Smooth muscle cell (in vitro differentiated cells): Measurements from ENCODE around the gene IFT57. TPM values are rescaled to one million over a fixed set of nuclear protein-coding genes. Genes with fewer than 3 reads are reported as not detected.

Experiments
- DNase-seq: peaks from one replicate; lab custom pipeline; 2025; ENCODE audit not compliant: unreplicated experiment; lab: John Stamatoyannopoulos, UW
- H2AFZ ChIP-seq: fragments of 200-600 bp; sonication (generic); 2 replicates; pipeline ENCODE4 v1.6.0; 2016; ENCODE audit warnings: antibody characterized with exemption, low read depth, mild to moderate bottlenecking
- H3F3A ChIP-seq: fragments of 200-600 bp; sonication (generic); 2 replicates; pipeline ENCODE4 v1.6.0; 2017; ENCODE audit warnings: antibody characterized with exemption, low read depth
- H3K27ac ChIP-seq: fragments of 200-600 bp; sonication (generic); 2 replicates; pipeline ENCODE4 v1.5.1; 2016; ENCODE audit warnings: low read depth, mild to moderate bottlenecking
- H3K27me3 ChIP-seq: fragments of 200-600 bp; sonication (generic); 2 replicates; pipeline ENCODE4 v1.6.1; 2016; ENCODE audit warnings: low read depth, mild to moderate bottlenecking
- H3K36me3 ChIP-seq: fragments of 200-600 bp; sonication (generic); 2 replicates; pipeline ENCODE4 v1.5.1; 2016; ENCODE audit warnings: low read depth
- H3K4me1 ChIP-seq: fragments of 200-600 bp; sonication (generic); 2 replicates; pipeline ENCODE4 v1.5.1; 2016; ENCODE audit warnings: low read depth
- H3K4me2 ChIP-seq: fragments of 200-600 bp; sonication (generic); 2 replicates; pipeline ENCODE4 v1.6.0; 2016; ENCODE audit warnings: mild to moderate bottlenecking
- H3K4me3 ChIP-seq: fragments of 200-600 bp; sonication (generic); 2 replicates; pipeline ENCODE4 v1.5.1; 2016; ENCODE audit warnings: mild to moderate bottlenecking
- H3K79me2 ChIP-seq: fragments of 200-600 bp; sonication (generic); 2 replicates; pipeline ENCODE4 v1.6.0; 2016; ENCODE audit warnings: low read depth, mild to moderate bottlenecking
- H3K9ac ChIP-seq: fragments of 200-600 bp; sonication (generic); 2 replicates; pipeline ENCODE4 v1.6.0; 2016; ENCODE audit warnings: low read depth
- H3K9me3 ChIP-seq: fragments of 200-600 bp; sonication (generic); replicated peaks from 2 replicates; pipeline ENCODE4 v1.5.1; 2016; ENCODE audit warnings: low read depth
- H4K20me1 ChIP-seq: fragments of 200-600 bp; sonication (generic); 2 replicates; pipeline ENCODE4 v1.6.0; 2016; ENCODE audit warnings: low read depth
- CTCF ChIP-seq: fragments of 200-600 bp; sonication (generic); IDR thresholded peaks from 2 replicates; pipeline ENCODE4 v1.5.1; 2017; ENCODE audit warnings: borderline replicate concordance, mild to moderate bottlenecking, antibody characterized with exemption; ENCODE audit not compliant: insufficient read depth, poor library complexity, severe bottlenecking
- WGBS: methylation state at CpG from one replicate; pipeline ENCODE4 v1.1.7; 2016; ENCODE audit warnings: low lambda C conversion rate; 5-methylcytosine and 5-hydroxymethylcytosine counted together
- polyA plus RNA-seq: library from polyadenylated mRNA; unstranded; fragments of >200 nt; fragmentation: Nextera tagmentation; extraction: Ambion mirVana; gene quantifications from 2 replicates; pipeline ENCODE4 v1.2.1, GENCODE V29; 2016
- total RNA-seq: library from RNA; depleted of rRNA; stranded (reverse); fragments of >200 nt; gene quantifications from 2 replicates; pipeline ENCODE4 v1.2.3, GENCODE V29; 2014

Gene IFT57
- total and polyA plus RNA-seq, 2 experiments from 2014 or later, result 24.5 to 42.0 TPM

DNA sequence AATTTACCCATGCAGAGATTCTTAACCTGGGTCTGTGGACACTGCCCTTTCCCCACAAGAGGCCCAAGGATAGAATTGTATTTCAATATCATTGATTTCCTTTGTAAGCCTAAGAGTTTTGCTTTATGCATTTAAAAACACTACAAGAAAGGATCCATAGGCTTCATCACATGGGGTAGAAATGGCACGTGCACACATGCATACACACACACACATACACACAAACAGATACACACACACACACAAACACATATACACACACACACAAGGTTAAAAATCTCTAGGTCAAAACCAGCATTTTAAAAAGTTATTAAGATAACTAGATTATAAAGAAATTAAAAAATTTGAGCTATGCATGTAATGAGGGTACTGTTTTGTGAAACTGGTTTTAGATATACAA, 95.9 kb downstream of the IFT57 start:
- Histone ChIP-seq H3K4me3 (no peak overlapping the region), H3F3A (no peaks in the 10 kb centered on the region), H3K36me3 (no peaks in the 10 kb centered on the region), H3K79me2 (no peaks in the 10 kb centered on the region), H3K27ac (no peak overlapping the region), H3K4me2 (no peak overlapping the region), H3K9ac (no peak overlapping the region), H3K9me3 (no peaks in the 10 kb centered on the region), H4K20me1 (no peaks in the 10 kb centered on the region), H3K4me1 (peaks cover 7% of the 10 kb centered on the region), H2AFZ (no peak overlapping the region), H3K27me3 (no peaks in the 10 kb centered on the region)
- no peak for TF ChIP-seq CTCF
- WGBS, result 90% methylated on average over 1 of the region's 1 CpG
- DNase-seq, result no peak

- H3K79me2 ChIP-seq, result no peaks in the 10 kb centered on the region
- H3K27me3 ChIP-seq, result no peaks in the 10 kb centered on the region
- no peak for TF ChIP-seq CTCF
- no peak overlapping the region for H3K4me3 ChIP-seq
- no peaks in the 10 kb centered on the region for H3F3A ChIP-seq
- no peak overlapping the region for H3K9ac ChIP-seq
- peaks cover 5% of the 10 kb centered on the region for H3K4me1 ChIP-seq
- 85% methylated on average over 6 of the region's 6 CpGs for WGBS
- H2AFZ ChIP-seq, result no peak overlapping the region
- no peak overlapping the region for H3K27ac ChIP-seq
- H3K4me2 ChIP-seq, result no peak overlapping the region
- H3K36me3 ChIP-seq, result no peaks in the 10 kb centered on the region
- no peaks in the 10 kb centered on the region for H3K9me3 ChIP-seq
- no peaks in the 10 kb centered on the region for H4K20me1 ChIP-seq
- no peak for DNase-seq
Observed at GRCh38 chr3:108125550-108126071, 96.6 kb downstream of the IFT57 start.

GRCh38 chr3:108125153-108125543, 97.1 kb downstream of the IFT57 start:
- no peak overlapping the region for H3K4me3 ChIP-seq
- no peaks in the 10 kb centered on the region for H3F3A ChIP-seq
- no peak overlapping the region for H3K4me2 ChIP-seq
- no peaks in the 10 kb centered on the region for H4K20me1 ChIP-seq
- H2AFZ ChIP-seq, result no peak overlapping the region
- no peaks in the 10 kb centered on the region for H3K9me3 ChIP-seq
- H3K79me2 ChIP-seq, result no peaks in the 10 kb centered on the region
- no peaks in the 10 kb centered on the region for H3K36me3 ChIP-seq
- no peak for DNase-seq
- TF ChIP-seq CTCF, result no peak
- H3K27ac ChIP-seq, result no peak overlapping the region
- peaks cover 5% of the 10 kb centered on the region for H3K4me1 ChIP-seq
- over 99% methylated on average over 4 of the region's 4 CpGs for WGBS
- H3K27me3 ChIP-seq, result no peaks in the 10 kb centered on the region
- no peak overlapping the region for H3K9ac ChIP-seq
